GM19025 (cell line): ENCODE data around the gene MYOM1.
"Not testable (repeated sequence)": the region's sequence is repeated elsewhere in the genome, so short reads cannot be mapped to it uniquely, and the experiment has no call there.

ENCODE experiments used
- ATAC-seq: cut with Tn5 transposase; IDR thresholded peaks from one replicate; pipeline ENCODE4 v1.9.1; 2021; ENCODE audit warnings: mild to moderate bottlenecking, low read depth, moderate library complexity; ENCODE audit not compliant: unreplicated experiment

MYOM1 gene

GRCh38 chr18:3094338-3094684 is 125.5 kb downstream of the MYOM1 start:
- ATAC-seq = no peak

- no peak for ATAC-seq
Measured at GRCh38 chr18:3093624-3094337, 126.0 kb downstream of the MYOM1 start.

GRCh38 chr18:3092727-3093126 is 127.0 kb downstream of the MYOM1 start:
- no peak for ATAC-seq

- no peak for ATAC-seq
Measured at GRCh38 chr18:3089579-3089978, 130.2 kb downstream of the MYOM1 start.

- ATAC-seq = no peak
Measured at GRCh38 chr18:3088449-3088848, 131.3 kb downstream of the MYOM1 start.

- ATAC-seq = no peak
Measured at GRCh38 chr18:3086871-3087270, 132.9 kb downstream of the MYOM1 start.

- no peak for ATAC-seq
Measured at GRCh38 chr18:3085612-3086011, 134.2 kb downstream of the MYOM1 start.

GRCh38 chr18:3084206-3084605 is 135.6 kb downstream of the MYOM1 start:
- ATAC-seq = no peak

GRCh38 chr18:3083766-3084165 is 136.0 kb downstream of the MYOM1 start:
- no peak for ATAC-seq

- no peak for ATAC-seq
Measured at GRCh38 chr18:3081584-3081991, 138.2 kb downstream of the MYOM1 start.

- no peak for ATAC-seq
Measured at GRCh38 chr18:3079653-3080052, 140.1 kb downstream of the MYOM1 start.

- no peak for ATAC-seq
Measured at GRCh38 chr18:3075491-3075890, 144.3 kb downstream of the MYOM1 start.

- ATAC-seq = no peak
Measured at GRCh38 chr18:3074087-3074486, 145.7 kb downstream of the MYOM1 start.

- ATAC-seq = not testable (repeated sequence)
Measured at GRCh38 chr18:3073353-3073752, 146.4 kb downstream of the MYOM1 start.

GRCh38 chr18:3071676-3072075 is 148.1 kb downstream of the MYOM1 start:
- ATAC-seq = no peak

GRCh38 chr18:3069671-3070433 is 149.9 kb downstream of the MYOM1 start:
- ATAC-seq = no peak

GRCh38 chr18:3067722-3068121 is 152.0 kb downstream of the MYOM1 start:
- ATAC-seq = no peak

- no peak for ATAC-seq
Measured at GRCh38 chr18:3067165-3067661, 152.6 kb downstream of the MYOM1 start.

GRCh38 chr18:3066341-3067110 is 153.2 kb downstream of the MYOM1 start:
- no peak for ATAC-seq

- not testable (repeated sequence) for ATAC-seq
Measured at GRCh38 chr18:3063766-3064165, 156.0 kb downstream of the MYOM1 start.
